ENCODE data around the gene MAMSTR.
A peak's percentile ranks its signal among the peaks of the same experiment; 100 is the strongest.

The MAMSTR gene

DNA sequence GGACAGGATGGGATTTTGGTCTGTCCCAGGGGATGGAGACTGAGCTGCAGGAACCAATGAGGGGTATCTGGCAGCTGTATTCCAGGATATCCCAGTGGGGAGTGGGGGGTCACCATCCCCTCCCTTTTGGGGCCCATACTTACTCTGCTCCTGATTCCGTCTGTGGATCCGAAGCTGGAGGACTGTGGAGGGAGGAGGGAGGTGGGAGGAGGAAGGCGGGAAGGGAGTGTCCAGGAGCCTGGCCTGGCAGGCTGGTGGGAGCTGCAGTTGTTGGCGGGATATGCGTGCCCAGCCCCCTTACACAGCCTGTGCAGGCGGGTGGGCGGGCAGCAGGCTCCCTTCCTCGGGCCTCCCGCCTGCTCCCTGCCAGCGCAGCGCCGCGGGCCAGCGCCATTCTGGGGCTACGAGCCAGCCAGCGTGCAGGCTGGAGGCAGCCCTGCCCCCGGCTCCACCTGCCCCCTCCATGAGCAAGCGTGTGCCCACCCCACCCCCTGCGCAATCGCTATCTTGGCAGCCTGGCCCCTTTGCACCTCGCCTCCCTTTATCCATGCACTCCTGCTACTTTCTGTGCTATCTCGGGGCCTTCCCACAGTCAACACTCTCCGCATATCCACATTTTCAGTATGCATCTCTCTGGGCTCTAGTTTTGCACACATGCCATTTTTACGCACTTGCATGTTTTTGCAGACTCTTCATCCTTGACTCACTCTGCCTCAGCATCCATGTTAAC, 2.8 kb downstream of the MAMSTR start:
- no peak for TF ChIP-seq GATA2 (IDR thresholded peaks at IDR 0.05; ENCODE audit: low read depth, low read length)
- no peak for TF ChIP-seq GATA3 (IDR thresholded peaks at IDR 0.05; ENCODE audit: low read depth, low read length)

DNA sequence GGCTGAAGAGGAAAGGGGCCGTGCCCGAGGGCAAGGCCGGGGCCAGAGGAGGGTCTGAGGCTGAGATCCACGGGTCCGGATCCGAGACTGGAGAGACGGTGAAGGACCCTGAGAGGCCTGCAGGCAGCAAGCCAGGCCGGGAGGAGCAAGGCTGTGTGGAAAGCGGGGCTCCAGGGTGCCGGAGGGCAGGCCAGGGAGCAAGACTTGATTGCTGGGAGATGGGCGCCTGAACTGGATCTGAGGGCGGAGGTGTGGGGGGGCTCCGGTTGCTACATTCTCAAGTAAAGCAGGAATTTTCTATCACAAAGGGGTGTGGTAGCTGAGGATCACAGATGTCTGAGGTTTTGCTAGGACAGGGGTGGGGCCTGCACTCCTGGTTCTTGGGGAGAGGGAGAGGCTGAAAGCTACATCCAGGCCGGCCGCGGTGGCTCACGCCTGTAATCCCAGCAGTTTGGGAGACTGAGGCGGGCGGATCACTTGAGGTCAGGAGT, 3.8 kb downstream of the MAMSTR start:
- no peak for TF ChIP-seq GATA2 (IDR thresholded peaks at IDR 0.05; ENCODE audit: low read depth, low read length)

DNA sequence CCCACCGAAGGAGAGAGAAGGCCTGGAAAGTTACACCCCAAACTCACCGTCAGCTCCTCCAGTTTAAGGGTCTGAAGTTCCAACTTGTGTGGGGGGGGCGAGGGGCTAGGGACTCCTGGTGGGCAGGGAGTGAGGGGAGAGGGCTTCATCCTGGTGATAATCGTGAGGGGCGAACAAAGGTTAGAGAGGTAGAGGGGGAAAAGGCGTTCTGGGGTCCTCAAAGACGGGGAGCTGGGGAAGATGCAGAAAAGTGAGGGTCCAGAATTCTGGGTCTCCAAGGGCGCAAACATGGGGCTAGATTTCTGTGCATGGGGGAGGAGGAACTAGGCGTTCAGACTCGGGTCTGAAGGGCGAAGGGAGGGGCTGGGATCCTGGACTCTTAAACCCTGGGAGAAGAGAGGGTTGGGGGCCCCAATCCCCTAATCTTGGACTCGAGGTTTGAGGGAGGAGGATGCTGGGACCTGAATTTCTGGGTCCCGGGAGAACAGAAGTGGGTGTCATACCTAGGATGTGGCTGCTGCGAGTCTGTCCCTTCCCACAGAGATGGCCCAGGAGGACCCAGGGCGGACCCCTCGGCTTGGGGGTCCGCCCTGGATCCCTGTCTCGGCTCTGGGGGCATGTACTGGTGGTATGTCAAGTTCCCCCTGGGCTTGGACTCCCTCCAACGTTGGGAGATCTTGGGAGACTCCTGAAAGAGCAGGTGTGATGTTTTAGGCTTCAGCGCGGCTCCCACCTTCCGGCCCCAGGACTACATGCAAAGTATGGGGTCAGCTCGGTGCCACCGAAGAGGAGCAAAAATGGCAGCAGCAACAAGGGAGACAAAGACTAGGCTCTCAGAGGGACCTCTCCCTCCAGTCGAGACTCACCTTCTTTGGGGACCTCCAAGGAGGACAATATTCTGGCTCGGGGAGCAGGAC, 4.5 kb downstream of the MAMSTR start:
- TF ChIP-seq GATA2 (IDR thresholded peaks at IDR 0.05; ENCODE audit: low read depth, low read length), result no peak
- no peak for TF ChIP-seq GATA3 (IDR thresholded peaks at IDR 0.05; ENCODE audit: low read depth, low read length)

DNA sequence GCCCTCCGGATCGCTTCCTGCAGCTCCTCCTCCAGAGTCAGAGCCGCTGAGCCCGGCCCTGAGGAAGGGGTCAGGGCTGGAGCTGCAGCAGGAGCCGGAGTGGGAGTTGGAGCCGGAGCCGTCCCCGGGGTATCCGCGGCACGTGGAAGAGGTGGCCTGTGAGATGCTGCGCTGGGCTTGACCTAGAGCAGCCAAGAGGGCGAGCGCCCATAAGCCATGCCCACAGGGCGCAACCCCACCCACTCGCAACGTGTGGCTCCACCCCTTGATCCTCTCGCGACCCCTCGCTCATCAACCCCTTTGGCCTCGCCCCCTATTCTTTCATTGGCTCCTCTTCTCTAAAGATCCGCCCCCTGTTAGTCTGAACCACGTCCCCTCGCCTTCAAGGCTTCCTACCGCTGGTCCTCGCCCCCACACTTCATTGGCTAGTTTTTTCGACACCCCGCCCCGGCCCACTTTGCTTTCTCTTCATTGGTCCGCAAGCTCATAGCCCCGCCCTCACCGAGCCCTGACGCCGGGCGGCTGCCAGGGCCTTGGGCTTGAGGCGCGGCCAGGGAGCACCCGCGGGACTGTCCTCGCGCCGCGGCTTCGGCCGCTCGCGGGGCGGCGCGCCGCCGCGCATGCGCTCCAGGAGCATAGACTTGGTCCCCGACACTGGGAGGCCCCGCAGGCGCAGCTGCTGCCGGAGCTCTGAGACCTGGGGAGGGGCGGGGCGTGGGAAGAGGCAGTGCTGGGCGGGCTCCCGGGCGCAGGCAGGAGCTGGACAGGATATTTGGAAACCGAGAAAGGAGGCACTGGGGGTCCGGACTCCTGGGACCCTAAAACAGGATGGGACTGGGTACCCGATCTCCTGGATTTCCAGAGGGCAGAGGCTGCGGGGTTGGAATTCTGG, 5.4 kb downstream of the MAMSTR start:
- TF ChIP-seq GATA3 (IDR thresholded peaks at IDR 0.05; ENCODE audit: low read depth, low read length) (no peak), GATA2 (IDR thresholded peaks at IDR 0.05; ENCODE audit: low read depth, low read length) (peak; percentile 6; the same call in 1 of the 2 replicates)

DNA sequence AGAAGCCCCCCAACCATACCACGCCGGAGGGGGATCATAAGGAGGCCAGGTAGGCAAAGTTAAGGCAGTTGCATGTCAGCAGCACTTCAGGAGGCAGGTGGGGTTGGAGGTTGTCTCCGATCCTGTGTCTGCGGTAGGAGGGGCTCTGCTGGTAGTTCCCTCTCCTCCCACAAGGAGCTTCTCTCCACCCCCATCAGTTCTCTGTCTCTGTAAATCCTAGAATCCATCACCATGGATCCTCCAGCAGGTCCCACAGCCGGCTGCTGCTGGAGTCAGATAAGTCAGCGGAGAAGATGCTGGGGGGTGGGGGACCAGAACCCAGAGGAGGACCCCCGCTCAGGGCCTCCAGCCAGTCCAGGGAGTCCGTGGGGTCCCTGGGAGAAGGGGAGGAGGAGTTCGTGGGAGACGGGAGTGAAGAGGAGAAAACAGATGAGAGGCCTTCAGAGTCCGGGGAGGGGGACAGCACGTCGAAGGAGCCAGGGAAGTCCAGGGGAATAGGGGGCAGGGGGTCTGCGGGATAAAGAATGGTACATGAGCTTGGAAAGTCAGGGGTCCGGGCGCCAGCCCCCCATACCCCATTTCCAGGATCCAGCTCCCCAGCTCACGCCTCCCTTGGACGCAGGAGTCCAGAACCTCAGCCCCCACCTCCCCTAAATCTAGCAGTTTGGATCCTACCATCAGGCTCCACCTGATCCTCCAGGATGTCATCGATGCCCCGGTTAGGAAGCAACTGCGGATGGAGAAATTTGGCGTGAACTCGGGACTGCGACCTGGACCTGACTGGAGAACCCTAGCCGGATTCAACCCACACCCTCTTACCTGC, 6.3 kb downstream of the MAMSTR start:
- TF ChIP-seq GATA2 (IDR thresholded peaks at IDR 0.05; ENCODE audit: low read depth, low read length) (no peak), GATA3 (IDR thresholded peaks at IDR 0.05; ENCODE audit: low read depth, low read length) (no peak)

DNA sequence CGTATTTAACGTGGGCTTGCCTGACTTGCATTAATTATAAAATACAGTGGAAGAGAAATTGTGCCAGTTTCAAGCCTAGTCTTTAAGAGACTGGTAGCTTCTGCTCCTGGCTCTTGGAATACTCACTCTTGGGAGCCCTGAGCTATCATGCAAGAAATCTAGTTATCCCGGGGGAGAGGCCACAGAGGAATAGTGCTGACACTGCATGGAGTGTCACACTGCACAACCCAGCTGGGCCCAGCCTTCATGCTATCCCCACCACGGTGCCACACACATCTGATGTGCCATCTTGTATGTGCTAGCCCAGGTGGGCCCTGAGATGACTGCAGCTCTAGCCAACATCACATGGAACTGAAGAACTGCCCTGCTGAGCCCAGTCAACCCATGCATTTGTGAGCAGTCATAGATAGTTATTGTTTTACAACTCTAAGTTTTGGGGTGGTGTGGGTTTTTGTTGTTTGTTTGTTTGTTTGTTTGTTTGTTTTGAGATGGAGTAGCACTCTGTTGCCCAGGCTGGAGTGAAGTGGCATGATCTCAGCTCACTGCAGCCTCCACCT, 8.3 kb downstream of the MAMSTR start:
- TF ChIP-seq GATA3 (IDR thresholded peaks at IDR 0.05; ENCODE audit: low read depth, low read length) (no peak), GATA2 (IDR thresholded peaks at IDR 0.05; ENCODE audit: low read depth, low read length) (no peak)

DNA sequence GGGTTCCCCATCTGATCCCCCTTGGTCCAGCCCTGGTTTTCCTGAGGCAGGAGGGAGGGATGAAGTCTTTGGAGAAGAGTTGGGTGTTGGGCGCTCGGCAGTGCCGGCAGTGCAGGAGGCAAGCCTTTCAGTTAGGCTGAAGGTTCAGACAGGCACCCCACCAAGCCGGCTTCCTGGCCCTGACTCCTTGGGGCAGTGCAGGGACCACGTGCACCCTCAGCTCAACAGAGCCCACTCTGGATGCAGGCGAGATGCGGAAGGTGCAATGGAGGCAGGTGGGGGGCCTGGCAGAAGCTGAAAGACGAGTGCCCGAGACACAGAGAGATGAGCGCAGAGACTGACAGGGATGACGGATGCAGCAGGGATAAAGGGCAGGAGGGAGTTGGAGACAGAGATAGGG, 11.1 kb downstream of the MAMSTR start:
- TF ChIP-seq GATA2 (IDR thresholded peaks at IDR 0.05; ENCODE audit: low read depth, low read length) (no peak), GATA3 (IDR thresholded peaks at IDR 0.05; ENCODE audit: low read depth, low read length) (no peak)

DNA sequence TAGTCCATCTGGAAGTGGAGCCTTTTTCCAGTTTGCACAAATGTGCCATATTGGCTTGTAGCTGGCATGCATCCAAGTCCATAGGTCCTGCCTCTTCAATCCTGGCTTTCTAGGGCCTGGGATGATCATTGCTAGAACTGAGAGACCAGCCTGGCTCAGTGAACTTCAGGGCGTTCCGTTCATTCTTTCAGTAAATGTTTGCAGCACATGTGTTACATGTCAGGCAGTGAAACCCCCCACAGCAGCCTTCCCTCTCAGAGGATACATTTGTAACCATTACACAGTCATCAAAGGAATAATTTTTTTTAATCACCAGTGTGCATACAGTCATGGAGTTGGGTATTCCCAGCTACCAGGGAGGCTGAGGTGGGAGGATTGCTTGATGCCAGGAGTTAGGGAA, 14.1 kb downstream of the MAMSTR start:
- TF ChIP-seq GATA2 (IDR thresholded peaks at IDR 0.05; ENCODE audit: low read depth, low read length) (no peak), GATA3 (IDR thresholded peaks at IDR 0.05; ENCODE audit: low read depth, low read length) (no peak)

DNA sequence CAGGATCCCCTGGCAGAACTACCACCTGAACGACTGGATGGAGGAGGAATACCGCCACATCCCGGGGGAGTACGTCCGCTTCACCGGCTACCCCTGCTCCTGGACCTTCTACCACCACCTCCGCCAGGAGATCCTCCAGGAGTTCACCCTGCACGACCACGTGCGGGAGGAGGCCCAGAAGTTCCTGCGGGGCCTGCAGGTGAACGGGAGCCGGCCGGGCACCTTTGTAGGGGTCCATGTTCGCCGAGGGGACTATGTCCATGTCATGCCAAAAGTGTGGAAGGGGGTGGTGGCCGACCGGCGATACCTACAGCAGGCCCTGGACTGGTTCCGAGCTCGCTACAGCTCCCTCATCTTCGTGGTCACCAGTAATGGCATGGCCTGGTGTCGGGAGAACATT, 16.2 kb downstream of the MAMSTR start:
- TF ChIP-seq GATA2 (IDR thresholded peaks at IDR 0.05; ENCODE audit: low read depth, low read length), result no peak
- no peak for TF ChIP-seq GATA3 (IDR thresholded peaks at IDR 0.05; ENCODE audit: low read depth, low read length)

DNA sequence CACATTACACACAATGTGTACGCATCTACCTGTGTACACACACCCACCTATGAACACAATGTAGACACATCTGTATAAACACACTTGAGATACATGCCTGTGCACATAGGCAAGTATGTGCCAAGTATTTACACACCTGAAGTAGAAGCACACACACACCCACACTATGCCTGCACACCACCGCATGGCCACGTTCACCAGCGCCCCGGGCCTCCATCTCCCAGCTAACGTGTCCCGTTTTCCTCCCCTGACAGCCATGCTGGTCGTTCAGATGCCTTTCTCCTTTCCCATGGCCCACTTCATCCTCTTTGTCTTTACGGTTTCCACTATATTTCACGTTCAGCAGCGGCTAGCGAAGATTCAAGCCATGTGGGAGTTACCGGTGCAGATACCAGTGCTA, 16.8 kb downstream of the MAMSTR start:
- TF ChIP-seq GATA3 (IDR thresholded peaks at IDR 0.05; ENCODE audit: low read depth, low read length), result no peak
- TF ChIP-seq GATA2 (IDR thresholded peaks at IDR 0.05; ENCODE audit: low read depth, low read length), result no peak

DNA sequence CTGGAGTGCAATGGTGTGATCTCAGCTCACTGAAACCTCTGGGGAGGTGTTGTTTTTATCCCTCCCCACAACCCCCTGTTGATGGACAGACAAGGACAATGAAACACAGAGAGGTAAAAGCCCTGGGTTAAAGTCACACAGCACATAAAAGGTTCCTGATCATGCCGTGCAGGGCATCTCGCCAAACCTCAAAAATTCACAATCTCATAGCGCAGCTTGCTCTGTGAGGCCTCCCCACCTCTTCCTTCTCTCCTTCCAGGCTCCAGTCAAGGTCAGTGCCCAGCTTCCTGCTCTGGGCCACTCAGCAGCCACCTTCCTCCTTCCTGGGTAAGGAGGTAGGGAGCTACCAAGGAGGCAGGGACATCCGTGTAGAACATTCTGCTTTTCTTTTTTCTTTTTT, 21.5 kb downstream of the MAMSTR start:
- TF ChIP-seq GATA3 (IDR thresholded peaks at IDR 0.05; ENCODE audit: low read depth, low read length), result no peak
- no peak for TF ChIP-seq GATA2 (IDR thresholded peaks at IDR 0.05; ENCODE audit: low read depth, low read length)

DNA sequence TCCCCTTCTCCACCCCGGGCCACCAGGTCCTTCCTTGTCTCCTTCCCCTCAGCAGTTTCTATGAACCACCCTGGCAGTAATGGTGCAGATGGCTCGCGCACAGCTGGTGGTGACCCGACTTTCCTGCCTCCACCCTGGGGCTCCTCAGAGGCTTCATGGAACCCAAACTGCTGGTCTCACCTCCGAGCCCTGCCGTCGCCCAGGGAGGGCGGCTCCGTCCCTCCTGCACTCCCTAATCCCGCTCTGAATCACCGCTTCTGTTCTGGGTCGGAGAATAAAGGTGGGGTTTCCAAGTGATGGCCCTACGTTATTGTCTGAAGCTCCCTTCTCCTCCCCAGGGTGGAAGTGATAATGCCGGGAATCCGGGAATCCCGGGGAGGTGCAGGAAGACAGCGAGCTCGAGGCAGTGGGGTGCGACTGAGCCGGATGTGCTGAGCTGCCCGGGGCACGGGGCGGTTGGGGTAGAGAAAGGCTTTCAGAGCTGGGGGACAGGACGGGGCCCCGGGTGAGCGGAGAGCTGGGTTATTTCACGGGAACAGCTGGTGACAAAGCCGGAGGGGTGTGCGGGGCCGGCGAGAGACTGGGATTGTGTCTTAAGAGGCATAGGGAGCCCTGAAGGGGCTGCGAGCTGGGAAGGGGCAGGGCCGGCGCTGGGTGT, 23.0 kb downstream of the MAMSTR start:
- no peak for TF ChIP-seq GATA2 (IDR thresholded peaks at IDR 0.05; ENCODE audit: low read depth, low read length)
- TF ChIP-seq GATA3 (IDR thresholded peaks at IDR 0.05; ENCODE audit: low read depth, low read length), result no peak

All from SH-SY5Y (cell line).